HG02759 (cell line): ENCODE data around the gene ZNF764.
A peak's percentile ranks its signal among the peaks of the same experiment; 100 is the strongest.
"Not testable (repeated sequence)": the region's sequence is repeated elsewhere in the genome, so short reads cannot be mapped to it uniquely, and the experiment has no call there.

ENCODE experiments used
- ATAC-seq: cut with Tn5 transposase; IDR thresholded peaks from one replicate; pipeline ENCODE4 v1.9.1; 2021; ENCODE audit warnings: mild to moderate bottlenecking, moderate library complexity; ENCODE audit not compliant: unreplicated experiment

ZNF764 gene

DNA sequence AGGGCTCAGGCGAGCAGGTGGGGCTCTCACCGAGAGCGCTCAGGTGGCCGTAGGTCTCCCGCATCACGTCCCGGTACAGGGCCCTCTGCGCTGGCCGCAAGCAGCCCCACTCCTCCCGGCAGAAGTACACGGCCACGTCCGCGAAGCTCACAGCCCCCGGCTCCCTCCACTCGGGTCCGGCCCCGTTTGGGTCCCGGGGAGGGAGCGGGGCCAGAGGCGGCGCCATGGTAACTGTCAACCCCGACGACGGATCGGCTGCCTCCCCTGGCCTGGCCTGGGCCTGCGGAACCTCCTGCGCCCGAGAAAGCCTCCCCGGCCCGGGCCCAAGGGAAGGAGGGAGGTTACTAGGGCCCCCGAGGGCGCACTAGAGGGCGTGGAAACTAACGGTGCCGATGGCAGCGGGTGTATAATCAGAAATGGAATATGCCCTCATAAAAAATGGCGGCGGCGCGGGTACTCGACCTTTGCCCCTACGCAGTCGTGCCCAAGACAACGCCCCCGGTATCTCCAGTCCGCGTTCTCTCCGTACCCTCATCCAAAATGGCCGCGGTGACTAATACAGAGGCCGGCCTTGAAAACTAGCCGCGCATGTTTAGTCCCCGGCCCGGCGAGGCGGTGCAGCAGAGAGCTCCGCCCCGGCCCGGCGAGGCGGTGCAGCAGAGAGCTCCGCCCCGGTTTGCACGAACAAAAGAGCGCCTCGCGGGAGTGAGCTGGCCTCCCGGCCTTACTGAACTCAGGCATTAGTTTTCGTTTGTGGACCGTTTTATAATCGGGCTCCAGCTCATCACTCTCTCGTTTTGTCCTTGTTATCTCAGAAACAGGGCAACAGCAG, at the start of gene ZNF764:
TSS of gene ZNF764 (minus strand) at position 418 of the 832 bp plus-strand sequence. CDS start at position 226, 192 bp downstream.
- peak; percentile 89 for ATAC-seq

DNA sequence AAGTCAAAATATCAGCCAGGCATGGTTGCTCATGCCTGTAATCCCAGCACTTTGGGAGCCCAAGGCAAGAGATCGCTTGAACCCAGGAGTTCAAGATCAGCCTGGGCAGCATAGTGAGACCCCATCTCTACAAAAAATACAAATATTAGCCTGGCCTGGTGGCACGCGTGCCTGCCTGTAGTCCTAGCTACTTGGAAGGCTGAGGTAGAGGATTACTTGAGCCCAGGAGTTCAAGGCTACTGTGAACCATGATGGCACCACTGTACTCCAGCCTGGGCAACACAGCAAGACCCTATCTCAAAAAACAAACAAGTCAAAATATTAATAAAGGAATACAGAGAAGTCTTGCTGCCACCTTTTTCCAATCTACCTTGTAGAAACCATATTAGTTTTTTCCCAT, 47.8 kb upstream of the ZNF764 start:
- ATAC-seq: no peak

DNA sequence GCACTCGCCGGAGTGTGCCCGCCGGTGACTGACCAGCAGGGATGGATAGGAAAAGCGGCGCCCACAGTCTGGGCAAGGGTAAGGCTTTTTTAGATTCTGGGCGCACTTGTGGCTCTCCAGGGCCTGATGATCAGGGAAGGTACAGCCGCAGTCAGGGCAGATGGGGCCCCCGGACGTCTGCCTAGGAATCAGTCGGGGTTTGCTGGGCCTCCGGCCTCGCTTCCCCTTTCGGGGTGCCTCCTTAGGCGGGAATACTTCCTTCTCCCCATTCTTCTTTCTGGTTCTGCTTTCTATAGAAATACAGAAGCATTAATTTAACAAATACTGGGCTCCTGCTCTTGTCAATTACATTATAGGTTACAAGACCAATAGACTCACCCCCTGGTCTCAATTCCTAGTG, 47.0 kb upstream of the ZNF764 start:
- no peak for ATAC-seq

DNA sequence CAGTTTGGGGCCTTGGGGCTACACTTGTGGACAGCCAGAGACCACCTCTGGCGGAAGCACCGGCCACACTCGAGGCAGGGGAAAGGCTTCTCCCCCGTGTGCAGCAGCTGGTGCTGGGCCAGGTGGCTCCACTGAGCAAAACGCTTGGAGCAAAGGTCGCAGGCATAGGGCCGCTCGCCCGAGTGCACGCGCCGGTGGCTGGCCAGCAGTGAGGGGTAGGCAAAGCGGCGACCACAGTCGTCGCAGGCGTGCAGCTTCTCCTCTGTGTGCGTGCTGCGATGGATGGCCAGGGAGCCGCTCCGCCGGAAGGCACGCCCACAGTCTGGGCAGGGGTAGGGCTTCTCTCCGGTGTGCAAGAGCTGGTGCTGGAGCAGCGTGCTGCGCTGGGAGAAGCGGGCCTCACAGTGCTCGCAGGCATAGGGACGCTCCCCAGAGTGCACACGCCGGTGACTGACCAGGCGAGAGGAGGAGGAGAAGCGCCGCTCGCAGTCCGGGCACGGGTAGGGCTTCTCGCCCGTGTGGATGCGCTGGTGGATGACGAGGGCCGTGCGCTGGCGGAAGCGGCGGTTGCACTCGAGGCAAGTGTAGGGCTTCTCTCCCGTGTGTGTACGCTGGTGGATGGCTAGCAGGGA, 46.3 kb upstream of the ZNF764 start:
- ATAC-seq: no peak

- no peak for ATAC-seq
These were observed 45.8 kb upstream of the ZNF764 start for GRCh38 chr16:30603945-30604315.

GRCh38 chr16:30602616-30603277, 44.6 kb upstream of the ZNF764 start:
- no peak for ATAC-seq

- ATAC-seq: no peak
These were observed 43.8 kb upstream of the ZNF764 start for GRCh38 chr16:30601966-30602365.

GRCh38 chr16:30600929-30601328, 42.8 kb upstream of the ZNF764 start:
- no peak for ATAC-seq

GRCh38 chr16:30600215-30600614, 42.0 kb upstream of the ZNF764 start:
- ATAC-seq: no peak

GRCh38 chr16:30592871-30593270, 34.7 kb upstream of the ZNF764 start:
- no peak for ATAC-seq

DNA sequence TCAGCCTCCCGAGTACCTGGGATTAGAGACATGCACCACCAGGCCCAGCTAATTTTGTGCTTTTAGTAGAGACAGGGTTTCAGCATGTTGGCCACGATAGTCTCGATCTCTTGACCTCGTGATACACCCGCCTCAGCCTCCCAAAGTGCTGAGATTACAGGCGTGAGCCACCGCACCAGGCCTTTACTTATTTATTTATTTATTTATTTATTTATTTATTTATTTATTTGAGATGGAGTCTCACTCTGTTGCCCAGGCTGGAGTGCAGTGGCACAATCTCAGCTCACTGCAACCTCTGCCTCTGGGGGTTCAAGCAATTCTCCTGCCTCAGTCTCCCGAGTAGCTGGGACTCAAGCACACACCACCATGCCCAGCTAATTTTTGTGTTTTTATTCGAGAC, 32.7 kb upstream of the ZNF764 start:
- not testable (repeated sequence) for ATAC-seq

DNA sequence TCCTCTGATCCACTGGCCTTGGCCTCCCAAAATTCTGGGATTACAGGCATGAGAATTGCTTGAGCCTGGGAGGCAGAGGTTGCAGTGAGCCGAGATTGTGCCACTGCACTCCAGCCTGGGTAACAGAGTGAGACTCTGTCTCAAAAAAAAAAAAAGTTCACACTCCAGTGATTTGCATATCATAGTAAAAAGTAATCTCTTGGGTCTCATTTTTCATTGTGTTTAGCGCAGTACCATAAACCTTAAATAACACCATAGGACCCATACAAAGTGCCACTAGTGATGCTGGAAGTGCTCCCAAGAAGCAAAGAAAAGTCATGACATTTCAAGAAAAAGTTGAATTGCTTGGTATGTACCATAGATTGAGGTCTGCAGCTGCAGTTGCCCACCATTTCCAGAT, 31.4 kb upstream of the ZNF764 start:
- not testable (repeated sequence) for ATAC-seq

DNA sequence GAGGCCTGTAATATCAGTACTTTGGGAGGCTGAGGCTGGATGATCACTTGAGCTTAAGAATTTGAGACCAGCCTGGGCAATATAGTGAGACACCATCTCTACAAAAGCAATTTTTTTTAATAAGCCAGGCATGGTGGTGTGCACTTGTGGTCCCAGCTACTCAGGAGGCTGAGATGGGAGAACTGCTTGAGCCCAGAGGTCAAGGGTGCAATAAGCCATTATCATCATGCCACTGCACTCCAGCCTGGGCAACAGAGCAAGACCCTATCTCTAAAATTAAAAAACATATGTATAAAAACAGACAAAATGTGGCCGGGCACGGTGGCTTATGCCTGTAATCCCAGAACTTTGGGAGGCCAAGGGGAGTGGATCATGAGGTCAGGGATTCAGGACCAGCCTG, 30.5 kb upstream of the ZNF764 start:
- no peak for ATAC-seq

DNA sequence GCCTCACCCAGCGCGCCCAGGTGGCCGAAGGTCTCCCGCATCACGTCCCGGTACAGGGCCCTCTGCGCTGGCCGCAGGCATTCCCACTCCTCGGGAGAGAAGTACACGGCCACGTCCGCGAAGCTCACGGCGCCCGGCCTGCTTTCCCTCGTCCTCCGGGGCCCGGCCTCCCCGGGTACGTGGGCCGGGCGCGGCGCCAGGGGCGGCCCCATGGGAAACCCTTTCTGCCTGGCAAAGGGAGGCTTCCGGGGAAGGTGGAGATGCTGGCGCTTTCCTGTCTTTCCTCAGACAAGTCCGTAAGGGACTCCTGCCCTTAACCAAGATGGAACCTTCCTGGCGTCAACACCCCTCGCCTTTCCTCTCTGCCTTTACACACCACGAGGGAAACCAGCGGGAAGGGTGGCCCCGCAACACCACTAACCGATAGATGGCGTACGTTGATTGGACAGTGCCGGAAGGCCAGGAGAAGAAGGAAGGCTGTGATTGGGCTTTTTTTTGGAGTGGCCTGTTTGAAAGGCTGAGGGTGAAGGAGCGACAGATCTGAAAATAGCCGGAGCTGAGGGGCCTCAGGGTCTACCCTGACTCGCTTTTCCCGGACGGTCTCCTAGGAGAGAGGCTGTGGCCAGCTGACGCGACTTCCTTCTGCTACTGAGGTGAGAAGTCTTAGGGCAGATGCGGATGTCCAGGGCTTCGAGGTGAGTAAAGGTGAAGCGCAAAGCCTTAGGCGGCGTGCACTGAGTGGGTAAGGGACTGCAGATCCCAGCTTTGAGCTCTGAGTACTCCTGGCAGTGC, 27.4 kb upstream of the ZNF764 start, which contains the start of gene ZNF785:
TSS of gene ZNF785 (minus strand) at position 298 of the 792 bp plus-strand sequence. CDS start at position 212, 86 bp downstream.
- peak; percentile 91 for ATAC-seq

GRCh38 chr16:30585022-30585399, 26.8 kb upstream of the ZNF764 start:
- peak; percentile 33 for ATAC-seq

- no peak for ATAC-seq
These were observed 24.6 kb upstream of the ZNF764 start for GRCh38 chr16:30582611-30583340.

- no peak for ATAC-seq
These were observed 23.3 kb upstream of the ZNF764 start for GRCh38 chr16:30581457-30581856.

DNA sequence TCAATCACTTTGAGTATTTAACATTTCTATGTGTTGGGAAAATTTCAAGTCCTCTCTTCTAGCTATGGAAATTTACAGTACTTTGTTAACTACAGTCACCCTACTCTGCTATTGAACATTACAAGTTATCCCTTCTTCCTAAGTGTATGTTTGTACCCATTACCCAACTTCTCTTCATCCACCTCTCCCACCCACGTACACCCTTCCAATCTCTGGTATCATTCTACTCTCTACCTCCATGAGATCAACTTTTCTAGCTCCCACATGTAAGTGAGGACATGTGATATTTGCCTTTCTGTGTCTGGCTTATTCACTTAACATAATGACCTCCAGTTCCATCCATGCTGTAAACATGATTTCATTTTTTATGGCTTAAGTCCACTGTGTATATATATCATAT, 16.5 kb upstream of the ZNF764 start:
- ATAC-seq: no peak

DNA sequence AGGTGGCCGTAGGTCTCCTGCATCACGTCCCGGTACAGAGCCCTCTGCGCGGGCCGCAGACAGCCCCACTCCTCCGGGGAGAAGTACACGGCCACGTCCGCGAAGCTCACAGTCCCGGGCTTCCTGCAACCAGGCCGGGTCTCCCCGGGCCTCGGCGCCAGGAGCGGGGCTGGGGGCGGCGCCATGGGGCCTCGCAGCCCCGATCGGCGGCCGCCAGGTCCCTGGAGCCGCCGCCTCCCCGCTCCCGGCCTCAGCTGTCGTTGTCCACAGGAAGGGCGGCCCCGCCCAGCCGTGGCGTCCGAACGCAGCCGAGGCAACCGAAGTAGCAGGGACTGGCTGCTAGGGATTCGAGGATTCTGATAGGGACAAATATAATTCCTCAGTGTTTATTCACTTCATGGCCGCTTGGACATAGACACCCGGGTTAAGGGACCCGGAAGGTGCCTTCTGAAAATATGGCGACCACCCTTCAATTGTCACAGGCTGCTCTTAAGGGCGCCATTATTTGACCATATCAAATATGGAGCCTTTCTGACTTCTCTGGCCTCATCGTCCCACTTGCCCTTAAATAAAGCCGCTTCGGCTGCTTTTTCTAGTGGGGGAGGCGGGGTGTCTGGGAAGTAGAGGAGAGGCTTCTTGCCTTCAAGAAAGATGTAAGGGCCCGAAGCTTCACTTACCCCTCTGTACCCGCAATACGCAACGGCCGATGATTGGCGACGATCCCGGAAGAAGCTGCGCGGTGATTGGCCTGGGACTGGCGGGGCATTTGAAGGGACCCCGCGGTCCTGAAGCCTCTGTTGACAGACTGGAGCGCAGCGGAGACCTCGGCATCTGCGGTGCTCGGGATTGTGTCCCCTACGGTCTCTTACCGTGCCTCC, 13.5 kb upstream of the ZNF764 start, which contains the start of gene ZNF688:
TSS of gene ZNF688 (minus strand) at position 270 of the 878 bp plus-strand sequence. CDS start at position 185, 85 bp downstream.
- peak; percentile 76 for ATAC-seq
